SK-N-MC (cell line): ENCODE results near the gene PBX1.

Source experiments
- EZH2 ChIP-seq: fragments of 200-600 bp; sonication (generic); IDR thresholded peaks from one replicate; pipeline ENCODE4 v1.6.1; 2017; ENCODE audit warnings: antibody characterized with exemption
- POLR2AphosphoS5 ChIP-seq: IDR thresholded peaks from 2 replicates; pipeline ENCODE4 v1.6.1; 2012; ENCODE audit warnings: mild to moderate bottlenecking, low read depth, low read length, borderline replicate concordance

GRCh38 chr1:164706606-164706987 lies 147.6 kb downstream of the PBX1 start:
- TF ChIP-seq EZH2 (no peak), POLR2AphosphoS5 (no peak)
